Measurements from ENCODE around the gene CD74.
A peak's percentile ranks its signal among the peaks of the same experiment; 100 is the strongest.
"Not testable (repeated sequence)": the region's sequence is repeated elsewhere in the genome, so short reads cannot be mapped to it uniquely, and the experiment has no call there.

CD74 gene
- 153 to 224 (median 185) reads per million in 4 donors for total RNA-seq

DNA sequence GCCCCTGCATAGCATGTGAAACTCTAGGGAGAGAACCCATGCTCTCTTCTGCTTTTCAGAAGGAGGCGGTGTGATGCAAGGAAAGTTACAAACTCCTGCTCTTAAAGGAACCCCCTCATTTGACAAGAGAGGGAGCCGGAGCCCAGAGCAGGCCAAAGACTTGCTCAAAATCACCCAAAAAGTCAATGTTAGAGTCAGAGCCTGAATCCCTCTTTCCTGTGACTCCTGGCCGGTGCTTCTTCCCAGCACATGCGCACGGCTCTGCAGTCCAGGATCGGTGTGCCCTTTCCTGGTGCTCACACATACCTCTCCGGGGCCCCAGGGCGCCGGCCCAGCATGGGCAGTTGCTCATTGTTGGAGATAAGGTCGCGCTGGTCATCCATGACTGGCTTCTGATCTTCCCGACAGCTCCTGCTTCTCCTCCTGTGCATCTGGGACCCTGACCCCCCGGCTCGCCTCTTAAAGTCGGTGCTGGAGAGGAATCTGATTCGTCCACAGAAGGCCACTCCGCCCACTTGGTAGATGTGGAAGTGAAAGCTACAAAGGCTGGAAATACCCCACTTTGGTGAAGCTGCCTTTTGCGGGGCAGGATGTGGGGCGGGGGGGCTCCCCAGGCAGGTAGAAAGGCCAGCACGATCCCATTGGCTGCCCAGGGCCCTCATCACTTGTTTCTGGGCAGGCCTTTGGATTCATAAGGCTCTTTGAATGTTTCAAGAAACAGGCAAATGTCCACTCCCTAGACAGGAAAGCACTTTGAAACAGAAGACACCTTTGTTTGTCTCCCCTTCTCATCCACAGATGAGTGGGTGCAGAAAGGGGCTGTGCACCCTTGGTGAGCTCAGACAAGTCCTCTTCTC lies at the start of gene CD74:
Gene CD74 (minus strand): TSS at position 592 of the 857 bp plus-strand sequence. CDS start 161 bp downstream, at position 431.
- DNase-seq: peak; percentile 87 to 98 (median 90)

DNA sequence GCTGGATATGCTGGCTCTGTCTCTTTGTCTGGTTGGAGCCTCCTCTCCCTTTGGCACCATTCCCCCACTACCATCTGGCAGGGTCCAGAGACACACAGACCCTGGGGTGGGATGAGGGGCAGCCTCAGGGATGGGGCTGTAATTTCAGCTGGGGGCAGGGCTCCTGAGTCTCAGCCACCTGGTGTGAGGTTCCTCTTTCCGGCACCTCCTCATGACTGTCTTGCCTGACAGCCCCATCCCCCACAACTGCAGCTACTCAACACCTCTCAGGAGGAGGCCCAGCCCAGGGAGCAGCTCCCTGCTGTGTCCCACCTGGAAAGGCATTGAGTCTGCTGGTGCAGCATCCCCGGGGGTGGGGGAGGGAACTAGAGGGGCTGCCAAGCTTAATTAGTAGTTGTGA lies 48.5 kb upstream of the CD74 start:
- DNase-seq: no peak

DNA sequence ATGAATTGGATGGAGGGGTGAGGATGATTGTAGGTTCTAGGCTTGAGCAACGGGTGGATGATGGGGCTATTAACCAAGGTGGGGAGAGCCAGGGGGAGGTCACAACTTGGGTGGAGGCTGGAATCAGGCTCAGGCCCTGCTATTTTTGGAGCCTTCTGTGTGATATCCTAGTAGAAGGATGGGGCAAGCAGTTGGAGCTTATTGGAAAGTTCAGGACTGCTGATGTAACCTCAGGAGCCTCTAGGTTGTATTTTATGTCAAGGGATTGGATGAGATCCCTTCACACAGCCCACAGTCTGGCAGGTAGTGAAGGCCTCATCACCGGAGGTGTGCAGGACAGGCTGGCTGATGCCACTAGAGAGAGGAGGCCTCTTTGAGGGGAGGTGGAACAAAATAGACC lies 48.1 kb upstream of the CD74 start:
- DNase-seq: no peak

DNA sequence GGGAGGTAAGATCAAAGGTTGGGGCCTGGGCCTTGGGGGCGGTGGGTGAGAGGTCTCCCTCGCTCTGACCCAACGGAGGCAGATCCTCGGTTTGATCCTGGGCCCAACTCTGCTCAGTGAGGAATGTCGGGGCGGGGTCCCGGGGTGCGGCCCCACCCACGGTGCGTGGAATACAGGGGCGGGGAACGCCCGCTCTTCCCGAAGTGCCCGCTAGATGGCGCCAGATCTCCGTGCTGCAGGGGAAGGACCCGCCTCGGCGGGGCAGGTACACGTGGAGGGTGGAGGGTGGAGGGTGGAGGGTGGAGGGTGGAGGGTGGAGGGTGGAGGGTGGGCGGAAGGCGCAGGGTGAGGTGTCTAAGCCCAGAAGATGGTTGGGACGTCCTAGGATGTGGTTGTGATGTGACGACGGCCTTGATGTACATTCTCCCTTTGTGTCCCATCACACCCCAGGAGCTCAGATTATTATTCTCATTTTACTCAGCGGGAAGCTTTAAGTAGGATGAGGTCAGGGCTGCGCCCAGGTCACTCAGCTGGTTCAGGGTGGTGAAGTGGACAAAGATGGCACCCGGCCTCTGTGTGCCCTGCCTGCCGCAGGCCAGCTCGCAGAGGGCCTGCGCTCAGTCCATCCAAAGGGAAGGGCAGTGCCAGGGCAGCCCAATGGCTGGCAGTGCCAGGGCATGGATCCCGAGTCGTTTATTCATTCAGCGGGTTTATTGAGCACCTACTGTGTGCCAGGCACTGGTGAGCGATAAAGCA lies 46.3 kb upstream of the CD74 start:
- DNase-seq: peak; percentile 62 to 84 (median 75)

DNA sequence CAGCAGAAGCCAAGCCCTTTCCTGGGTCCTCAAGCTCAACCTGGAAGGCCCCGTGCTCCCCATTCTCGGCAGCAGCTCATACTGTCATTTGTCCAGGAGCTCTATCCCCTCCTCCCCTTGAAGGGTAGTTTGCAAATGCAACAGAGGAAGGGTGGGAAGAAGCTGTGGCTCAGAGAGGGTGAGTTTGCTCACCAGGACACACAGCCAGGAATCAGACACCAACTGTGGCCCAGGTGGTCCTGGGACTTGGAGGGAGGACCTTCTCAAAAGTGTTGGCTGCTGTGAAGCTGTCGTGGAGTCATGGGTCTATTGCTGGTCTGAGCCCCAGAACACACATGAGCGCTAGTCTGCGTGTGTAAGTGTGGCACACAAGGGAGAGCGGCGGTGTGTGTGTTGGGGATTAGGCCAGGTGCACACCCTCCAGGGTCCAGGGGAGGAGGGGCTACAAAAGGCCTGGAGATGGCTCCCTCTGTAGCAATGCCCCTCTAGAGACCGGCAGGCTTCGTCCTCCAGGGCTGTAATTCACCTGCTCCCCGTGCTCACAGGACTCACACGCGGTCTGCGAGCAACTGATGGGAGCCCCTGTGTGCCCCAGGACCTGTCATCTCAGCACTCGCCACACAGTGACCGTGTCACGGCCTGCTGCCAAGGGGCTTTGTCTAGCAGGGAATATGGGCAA lies 45.0 kb upstream of the CD74 start:
- DNase-seq: no peak

DNA sequence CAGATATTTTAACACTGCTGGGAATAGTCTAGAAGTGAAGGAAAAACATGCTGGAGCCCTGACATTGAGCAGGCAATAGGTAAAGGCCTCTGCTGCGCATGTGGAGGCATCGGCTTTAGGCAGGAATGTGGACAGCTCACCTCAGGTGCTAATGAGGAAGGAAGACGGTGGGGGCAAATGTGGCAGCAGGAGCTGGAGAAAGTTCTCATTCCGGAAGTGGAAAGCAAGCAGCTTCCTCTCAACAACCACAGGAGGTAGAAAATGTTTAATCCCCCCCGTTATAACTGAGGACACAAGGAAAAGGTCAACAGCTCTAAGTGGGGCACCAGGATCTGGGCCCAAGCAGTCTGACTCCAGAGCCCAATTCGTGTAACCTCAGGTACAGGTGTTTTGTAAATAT lies 44.4 kb upstream of the CD74 start:
- DNase-seq: no peak

DNA sequence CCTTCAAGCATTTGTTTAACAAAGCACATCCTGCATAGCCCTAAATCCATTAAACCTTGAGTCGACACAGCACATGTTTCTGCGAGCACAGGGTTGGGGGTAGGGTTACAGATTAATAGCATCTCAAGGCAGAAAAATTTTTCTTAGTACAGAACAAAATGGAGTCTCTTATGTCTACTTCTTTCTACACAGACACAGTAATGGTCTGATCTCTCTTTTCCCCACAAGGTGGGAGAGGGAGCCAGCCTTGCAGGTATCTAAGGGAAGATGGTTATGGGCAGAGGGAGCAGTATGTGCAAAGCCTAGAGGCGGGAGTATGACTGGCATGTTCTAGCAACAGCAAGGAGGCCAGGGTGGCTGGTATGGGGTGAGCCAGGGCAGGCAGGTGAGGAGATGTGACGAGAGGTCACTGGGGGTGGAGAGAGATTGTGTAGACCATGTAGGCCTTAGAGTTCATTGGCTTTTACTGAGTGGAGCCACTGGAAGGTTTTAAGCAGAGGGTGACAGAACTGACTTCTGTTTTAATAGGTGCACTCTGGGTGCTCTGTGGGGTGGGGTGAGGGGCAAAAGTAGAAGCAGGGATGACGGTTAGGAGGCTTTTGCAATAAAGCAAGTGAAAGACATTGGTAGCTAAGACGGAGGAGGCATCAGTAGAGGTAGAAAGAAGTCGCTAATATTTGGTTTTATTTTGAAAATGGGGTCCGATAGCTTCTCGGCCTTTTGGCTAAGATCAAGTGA lies 42.0 kb upstream of the CD74 start:
- DNase-seq: no peak

DNA sequence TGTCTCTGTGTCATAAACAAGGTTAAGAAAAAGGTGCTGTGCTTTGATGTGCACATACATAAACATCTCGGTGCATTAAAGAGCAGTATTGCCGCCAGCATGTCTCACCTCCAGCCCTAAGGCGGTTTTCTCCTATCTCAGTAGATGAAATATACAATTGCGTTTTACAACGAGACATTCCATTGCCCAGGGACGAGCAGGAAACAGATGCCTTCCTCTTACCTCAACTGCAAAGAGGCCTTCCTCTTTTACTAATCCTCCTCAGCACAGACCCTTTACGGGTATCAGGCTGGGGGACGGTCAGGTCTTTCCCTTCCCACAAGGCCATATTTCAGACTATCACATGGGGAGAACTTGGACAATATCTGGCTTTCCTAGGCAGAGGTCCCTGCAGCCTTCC lies 41.3 kb upstream of the CD74 start:
- DNase-seq: not testable (repeated sequence)

DNA sequence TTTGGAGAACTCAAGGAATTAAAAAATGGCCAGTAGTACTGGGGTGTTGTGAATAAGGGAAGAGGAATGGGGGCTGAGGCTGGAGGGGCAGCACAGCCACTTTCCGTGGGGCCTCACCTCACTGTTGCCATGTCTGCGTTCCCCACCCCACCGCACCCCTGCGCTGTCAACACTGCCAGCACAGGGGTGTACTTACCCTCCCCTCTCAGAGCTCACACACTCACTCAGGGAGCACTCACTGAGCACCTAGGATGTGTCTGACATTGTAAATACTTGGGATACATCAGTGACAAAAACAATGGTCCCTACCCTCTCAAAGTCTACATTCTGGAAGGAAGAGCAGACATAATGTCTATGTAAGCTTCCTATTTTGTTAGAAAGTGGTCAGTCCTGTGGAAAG lies 40.2 kb upstream of the CD74 start:
- DNase-seq: no peak

DNA sequence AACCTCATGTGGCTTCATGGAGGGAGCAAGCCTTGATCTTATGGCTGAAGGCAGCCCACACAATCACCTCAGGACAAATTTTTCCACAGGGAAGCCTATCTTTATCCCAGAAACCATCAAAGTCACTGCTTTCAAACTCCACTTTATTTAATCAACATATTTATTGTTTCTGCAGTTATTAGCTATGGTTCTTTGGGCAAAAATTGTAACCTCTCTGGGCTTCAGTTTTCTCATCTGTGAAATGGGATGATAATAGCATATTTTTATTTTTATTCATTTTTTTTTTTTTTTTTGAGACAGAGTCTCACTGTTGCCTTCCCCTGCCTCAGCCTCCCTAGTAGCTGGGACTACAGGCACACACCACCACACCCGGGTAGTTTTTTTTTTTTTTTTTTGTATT lies 38.9 kb upstream of the CD74 start:
- no peak for DNase-seq

DNA sequence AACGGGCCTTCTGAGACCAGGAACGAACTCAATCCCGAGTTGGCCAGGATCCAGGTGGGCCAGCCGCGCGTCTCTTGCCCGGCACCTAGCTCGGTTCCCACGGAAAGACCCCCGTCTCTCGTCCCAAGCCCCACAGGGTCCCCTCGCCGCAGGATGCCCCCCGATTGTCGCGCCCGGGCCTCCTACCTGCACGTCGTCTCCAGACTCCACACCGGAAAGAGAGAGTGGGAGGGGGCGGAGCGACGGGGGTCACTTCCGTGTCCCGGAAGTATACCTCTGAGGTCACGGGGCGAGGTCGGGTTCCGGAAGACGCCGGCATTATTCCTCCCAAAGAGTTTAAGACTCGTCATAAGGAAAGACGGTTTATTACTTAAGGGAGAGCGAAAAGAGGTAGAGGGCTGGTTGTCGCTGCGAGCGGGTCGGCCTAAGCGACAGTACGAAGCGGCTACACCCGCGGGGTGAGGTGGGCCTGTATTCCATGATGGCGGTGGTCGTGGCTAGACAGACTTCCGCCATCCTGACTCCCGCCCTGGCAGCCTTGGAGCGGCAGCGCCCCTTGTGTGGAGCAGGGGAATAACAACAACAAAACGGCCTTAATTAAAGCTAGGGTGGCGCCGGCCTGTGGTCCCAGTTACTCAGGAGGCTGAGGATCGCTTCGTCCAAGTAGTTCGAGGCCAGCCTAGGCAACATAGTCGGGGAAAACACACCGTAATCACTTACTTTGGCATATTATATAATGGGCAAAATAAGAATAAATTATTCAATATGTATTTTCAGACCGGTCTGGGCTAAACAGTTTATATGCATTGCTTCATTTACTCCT lies 37.0 kb upstream of the CD74 start, which contains the start of gene RPS14:
Gene RPS14 (minus strand): TSS at position 223 of the 823 bp plus-strand sequence. CDS start 2,006 bp downstream, outside the sequence.
- peak; percentile 88 to 95 (median 92) for DNase-seq

DNA sequence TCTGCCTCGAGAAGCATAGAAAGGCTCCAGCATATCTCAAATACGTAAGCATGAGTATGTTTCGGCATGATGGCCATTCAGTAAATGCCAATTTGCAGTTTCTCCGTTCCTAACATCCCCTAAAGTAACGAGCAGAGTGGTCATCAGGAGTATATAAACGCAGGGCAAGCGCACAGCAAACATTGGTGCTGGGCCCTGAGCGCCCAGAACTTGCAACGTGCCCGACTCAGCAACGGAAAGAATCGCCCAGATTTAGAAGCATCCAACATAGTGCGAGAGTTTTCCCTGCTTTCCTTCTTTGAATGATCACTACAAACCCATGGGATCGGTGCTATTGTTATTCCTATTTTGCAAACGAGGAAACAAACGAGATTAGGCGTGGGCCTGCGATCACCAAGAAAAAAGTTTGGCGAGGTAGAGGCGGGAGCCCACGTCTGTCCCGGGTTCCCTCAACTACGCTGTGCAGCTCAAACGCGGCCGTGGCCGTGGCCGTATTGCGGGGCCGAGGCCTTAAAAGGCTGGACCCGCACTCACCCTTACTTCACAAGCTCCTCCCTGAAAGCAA lies 36.3 kb upstream of the CD74 start:
- DNase-seq: peak in 1 of 5 donors; percentile 16

DNA sequence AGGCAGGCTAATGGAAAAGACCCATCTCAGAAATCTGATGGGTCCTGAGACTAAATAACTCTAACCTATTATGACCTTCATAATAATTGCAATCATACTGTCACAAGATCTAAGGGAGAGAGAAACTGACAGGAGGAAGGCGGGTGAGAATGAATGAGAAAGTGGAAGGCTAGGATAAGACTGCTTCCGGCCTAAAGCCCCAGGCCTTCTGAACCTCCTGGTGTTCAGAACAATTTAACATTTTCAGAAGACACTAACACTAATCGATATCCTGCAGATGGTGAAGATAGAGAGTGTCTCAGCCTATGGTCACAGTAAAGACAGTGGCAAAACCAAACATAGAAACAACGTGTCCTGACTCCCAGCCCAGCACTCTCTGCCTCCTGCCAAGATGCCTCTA lies 35.6 kb upstream of the CD74 start:
- no peak for DNase-seq

DNA sequence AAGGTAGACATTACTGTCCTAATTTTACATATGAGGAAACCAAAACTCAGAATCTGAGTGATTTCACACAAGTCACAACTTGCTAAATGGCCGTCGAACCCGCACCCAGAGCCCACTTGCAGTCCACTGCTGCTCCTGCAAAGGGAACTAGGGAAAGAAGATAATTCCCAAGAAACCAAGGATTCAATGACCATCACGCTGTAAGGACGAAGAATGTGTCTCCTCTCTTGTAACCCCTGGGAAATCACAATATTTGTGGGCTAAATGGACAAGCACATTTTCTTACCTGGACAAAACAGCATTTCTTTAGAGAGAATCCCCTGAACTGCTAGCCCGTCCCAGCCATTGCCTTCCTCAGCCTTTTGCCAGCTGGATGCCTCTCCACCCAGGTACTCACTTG lies 34.5 kb upstream of the CD74 start:
- DNase-seq: no peak

DNA sequence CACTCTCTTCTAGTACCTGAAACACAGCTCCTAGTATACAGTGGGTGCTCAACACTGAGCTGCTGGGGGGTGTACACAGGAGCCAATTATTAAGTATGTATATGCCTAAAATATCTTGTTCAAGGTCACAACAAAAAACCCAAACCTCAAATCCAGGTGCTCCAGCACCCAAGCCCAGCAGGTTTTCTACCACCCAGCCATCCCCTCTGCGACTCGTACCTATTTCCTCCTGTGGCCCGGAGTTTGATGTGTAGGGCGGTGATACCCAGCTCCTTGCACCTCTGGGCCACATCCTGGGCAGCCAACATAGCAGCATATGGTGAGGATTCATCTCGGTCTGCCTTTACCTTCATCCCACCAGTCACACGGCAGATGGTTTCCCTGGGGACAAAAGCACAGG lies 33.9 kb upstream of the CD74 start:
- no peak for DNase-seq

DNA sequence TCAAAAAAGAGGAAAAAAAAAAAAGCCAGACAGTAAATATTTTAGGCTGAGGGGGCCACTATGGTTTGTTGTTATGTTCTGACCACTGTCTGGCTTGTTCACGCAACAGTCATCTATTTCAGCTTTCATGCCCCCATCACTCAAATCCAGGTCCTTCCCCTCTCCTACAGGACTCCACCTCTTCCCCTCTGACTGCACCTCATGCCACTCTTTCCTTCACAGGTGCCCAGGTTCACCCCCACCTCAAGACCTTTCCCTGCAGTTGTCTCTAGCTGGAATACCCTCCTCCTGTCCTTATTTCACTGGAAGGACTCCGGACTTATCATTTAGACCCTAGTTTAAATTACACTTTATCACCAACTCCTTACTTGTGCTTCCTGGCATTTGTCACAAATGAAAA lies 33.4 kb upstream of the CD74 start:
- no peak for DNase-seq

DNA sequence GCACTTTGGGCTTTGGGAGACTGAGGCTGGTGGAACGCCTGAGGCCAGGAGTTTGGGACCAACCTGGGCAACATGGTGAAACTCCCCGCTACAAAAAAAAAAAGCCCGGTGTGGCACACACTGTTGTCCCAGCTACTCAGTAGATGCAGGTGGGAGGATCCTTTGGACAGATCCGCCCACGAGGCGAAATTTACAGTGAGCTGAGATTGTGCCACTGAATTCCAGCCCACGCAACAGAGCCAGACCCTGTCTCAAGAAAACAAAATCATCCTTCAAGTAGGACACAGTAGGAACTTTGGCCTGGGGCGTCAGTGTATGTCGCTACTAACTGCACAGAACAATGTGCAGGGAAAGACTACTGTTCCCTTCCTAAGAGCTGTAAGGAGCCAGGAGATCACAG lies 32.1 kb upstream of the CD74 start:
- DNase-seq: no peak

DNA sequence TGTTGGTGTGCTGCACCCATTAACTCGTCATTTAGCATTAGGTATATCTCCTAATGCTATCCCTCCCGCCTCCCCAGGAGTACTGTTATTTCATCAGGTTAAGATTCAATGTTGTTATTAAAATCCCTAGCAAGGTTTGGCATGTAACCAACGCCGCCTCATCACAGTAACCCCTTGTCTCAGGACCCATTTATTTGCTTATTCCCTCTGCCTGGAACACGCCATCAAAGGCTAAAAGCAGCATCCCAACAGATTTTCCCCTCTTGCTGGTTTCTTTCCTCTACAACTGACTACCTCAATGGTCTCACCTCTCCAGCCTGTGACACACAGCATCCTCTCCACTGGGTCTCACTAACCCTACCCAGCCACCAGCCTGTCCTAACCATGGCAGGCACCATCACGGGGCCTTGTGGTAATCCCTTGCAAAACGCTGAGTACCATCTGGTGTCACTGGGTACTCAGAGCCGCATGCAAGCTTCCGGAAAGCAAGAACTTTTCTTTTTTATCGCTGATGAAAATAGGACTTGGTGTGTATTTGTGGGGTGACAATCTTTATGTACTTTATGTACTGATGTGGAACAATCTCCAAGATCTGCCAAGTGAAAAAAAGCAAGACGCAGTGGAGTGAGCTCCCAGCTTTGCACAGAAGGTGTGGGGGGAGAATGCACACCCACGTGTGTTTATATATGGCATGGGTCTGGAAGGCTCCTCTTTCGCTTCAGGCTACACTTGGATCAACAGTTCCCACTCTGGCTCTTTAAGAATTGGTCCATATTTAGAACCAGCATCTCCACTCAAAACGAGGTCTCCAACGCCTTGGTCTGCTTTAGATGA lies 30.7 kb upstream of the CD74 start:
- no peak for DNase-seq

DNA sequence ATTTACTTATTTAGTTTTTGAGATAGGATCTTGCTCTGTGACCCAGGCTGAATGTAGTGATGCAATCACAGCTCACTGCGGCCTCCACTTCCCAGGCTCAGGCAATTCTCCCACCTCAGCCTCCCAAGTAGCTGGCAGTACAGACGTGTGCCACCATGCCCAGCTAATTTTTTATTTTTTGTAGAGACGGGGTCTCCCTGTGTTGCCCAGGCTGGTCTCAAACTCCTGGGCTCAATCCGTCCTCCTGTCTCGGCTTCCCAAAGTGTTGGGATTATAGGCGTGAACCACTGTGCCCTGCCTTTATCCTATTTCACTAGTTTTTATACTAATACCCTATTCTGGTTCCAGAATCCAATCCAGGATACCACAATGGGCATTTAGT lies 30.0 kb upstream of the CD74 start:
- no peak for DNase-seq
